MCF 10A (cell line): Measurements from ENCODE around the gene MAP3K2. TPM values are rescaled to one million over a fixed set of nuclear protein-coding genes. Genes with fewer than 3 reads are reported as not detected.

Experiments used
- BruUV-seq: library from RNA; stranded (reverse); fragments of 400-500 nt; replicated peaks from 2 replicates; lab custom pipeline; 2021; lab: Mats Ljungman, UMichigan
- CTCF ChIA-PET: fragments of 300-600 bp; sonication (Branson Sonifier 250); formaldehyde crosslinking; extraction: SDS; loops from one replicate; lab custom pipeline; 2021; ENCODE audit warnings: antibody characterized with exemption, inconsistent platforms; lab: Yijun Ruan, JAX
- POLR2A ChIA-PET: fragments of 300-600, 350-650 bp; sonication (Branson Sonifier 250); formaldehyde crosslinking; extraction: SDS; loops from one replicate; lab custom pipeline; 2020; ENCODE audit warnings: antibody characterized with exemption, inconsistent platforms; lab: Yijun Ruan, JAX
- DNase-seq: peaks from one replicate; pipeline ENCODE4 v3.0.0-alpha.2; 2018; ENCODE audit not compliant: unreplicated experiment
- H3K27ac Mint-ChIP-seq: one replicate; pipeline ENCODE4 v1.8.0; 2022; ENCODE audit warnings: mild to moderate bottlenecking, low read depth, mixed read lengths; ENCODE audit not compliant: unreplicated experiment
- H3K27me3 Mint-ChIP-seq: one replicate; pipeline ENCODE4 v1.8.0; 2022; ENCODE audit warnings: mixed read lengths; ENCODE audit not compliant: insufficient read depth, unreplicated experiment
- H3K36me3 Mint-ChIP-seq: one replicate; pipeline ENCODE4 v1.8.0; 2022; ENCODE audit warnings: mild to moderate bottlenecking, moderate library complexity, mixed read lengths; ENCODE audit not compliant: insufficient read depth, unreplicated experiment
- H3K4me1 Mint-ChIP-seq: one replicate; pipeline ENCODE4 v1.8.0; 2022; ENCODE audit warnings: mixed read lengths; ENCODE audit not compliant: insufficient read depth, unreplicated experiment
- H3K4me3 Mint-ChIP-seq: one replicate; pipeline ENCODE4 v1.8.0; 2022; ENCODE audit warnings: mild to moderate bottlenecking, moderate library complexity, mixed read lengths; ENCODE audit not compliant: unreplicated experiment
- H3K9me3 Mint-ChIP-seq: one replicate; pipeline ENCODE4 v1.8.0; 2022; ENCODE audit warnings: mixed read lengths; ENCODE audit not compliant: unreplicated experiment
- intact Hi-C: fragments of 100-400 bp; cut with micrococcal nuclease; formaldehyde crosslinking; loops from 2 replicates; pipeline ENCODE4 v1.14.1; 2022
- total RNA-seq: library from RNA; stranded (reverse); gene quantifications from 2 replicates; pipeline ENCODE4 v1.2.3, GENCODE V29; 2022
- TF ChIP-seq, protein P1 (sequence below): fragments of 200-600 bp; IDR thresholded peaks from one replicate; pipeline ENCODE4 v1.8.0; 2022; ENCODE audit warnings: antibody characterized with exemption, mild to moderate bottlenecking; ENCODE audit not compliant: unreplicated experiment

Gene MAP3K2
- total RNA-seq, 1 experiment from 2014 or later = 62.9 TPM

DNA sequence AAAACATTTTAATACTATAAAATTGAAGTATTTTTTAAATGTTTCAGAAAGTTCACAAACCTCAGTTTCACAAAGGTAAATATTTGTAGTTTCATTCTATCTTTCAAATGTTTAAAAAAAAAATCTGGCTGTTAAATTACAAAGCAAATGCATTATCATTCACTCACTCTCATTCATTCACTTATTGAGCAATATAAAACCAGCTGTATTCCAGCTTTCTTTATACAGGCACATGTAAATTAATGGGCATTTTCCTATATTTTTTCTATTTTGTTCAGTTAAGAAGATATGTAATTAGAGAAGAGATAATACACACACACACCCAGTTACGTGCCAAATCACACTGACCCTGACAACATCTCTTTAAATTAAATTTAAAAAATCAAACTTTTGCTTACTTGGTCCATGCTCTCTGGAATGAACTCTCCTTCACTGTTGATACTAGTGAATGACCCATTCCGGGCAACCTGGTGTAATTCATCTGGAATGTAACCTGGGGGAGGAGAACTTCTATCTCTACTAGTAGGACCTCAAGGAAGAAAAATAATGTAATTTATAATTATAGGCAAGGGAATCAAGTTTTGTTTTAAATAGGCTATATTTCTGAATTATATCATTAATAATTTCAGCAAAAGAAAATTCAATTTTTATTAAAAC, 61.4 kb downstream of the MAP3K2 start:
- H3K4me1 Mint-ChIP-seq = no peaks in the 10 kb centered on the region
- TF ChIP-seq, protein P1, sequence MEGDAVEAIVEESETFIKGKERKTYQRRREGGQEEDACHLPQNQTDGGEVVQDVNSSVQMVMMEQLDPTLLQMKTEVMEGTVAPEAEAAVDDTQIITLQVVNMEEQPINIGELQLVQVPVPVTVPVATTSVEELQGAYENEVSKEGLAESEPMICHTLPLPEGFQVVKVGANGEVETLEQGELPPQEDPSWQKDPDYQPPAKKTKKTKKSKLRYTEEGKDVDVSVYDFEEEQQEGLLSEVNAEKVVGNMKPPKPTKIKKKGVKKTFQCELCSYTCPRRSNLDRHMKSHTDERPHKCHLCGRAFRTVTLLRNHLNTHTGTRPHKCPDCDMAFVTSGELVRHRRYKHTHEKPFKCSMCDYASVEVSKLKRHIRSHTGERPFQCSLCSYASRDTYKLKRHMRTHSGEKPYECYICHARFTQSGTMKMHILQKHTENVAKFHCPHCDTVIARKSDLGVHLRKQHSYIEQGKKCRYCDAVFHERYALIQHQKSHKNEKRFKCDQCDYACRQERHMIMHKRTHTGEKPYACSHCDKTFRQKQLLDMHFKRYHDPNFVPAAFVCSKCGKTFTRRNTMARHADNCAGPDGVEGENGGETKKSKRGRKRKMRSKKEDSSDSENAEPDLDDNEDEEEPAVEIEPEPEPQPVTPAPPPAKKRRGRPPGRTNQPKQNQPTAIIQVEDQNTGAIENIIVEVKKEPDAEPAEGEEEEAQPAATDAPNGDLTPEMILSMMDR = no peak
- no peaks in the 10 kb centered on the region for H3K9me3 Mint-ChIP-seq
- H3K27me3 Mint-ChIP-seq = no peaks in the 10 kb centered on the region
- intact Hi-C loops = no loop called here
- no peak overlapping the region for H3K27ac Mint-ChIP-seq
- H3K36me3 Mint-ChIP-seq = peaks cover 69% of the 10 kb centered on the region
- CTCF ChIA-PET = interaction anchor here (0.5 to 3.2 kb wide), 3 partner anchors 11 to 161 kb away, joined by 3 to 46 read pairs (median 3); no protein-coding TSS in a partner anchor
- POLR2A ChIA-PET = interaction anchor here (1.2 kb wide), 1 partner anchor 153 kb away, joined by 7 read pairs; no protein-coding TSS in a partner anchor
- DNase-seq = peak; percentile 2
- no peak overlapping the region for H3K4me3 Mint-ChIP-seq
- no TSS peak for BruUV-seq

DNA sequence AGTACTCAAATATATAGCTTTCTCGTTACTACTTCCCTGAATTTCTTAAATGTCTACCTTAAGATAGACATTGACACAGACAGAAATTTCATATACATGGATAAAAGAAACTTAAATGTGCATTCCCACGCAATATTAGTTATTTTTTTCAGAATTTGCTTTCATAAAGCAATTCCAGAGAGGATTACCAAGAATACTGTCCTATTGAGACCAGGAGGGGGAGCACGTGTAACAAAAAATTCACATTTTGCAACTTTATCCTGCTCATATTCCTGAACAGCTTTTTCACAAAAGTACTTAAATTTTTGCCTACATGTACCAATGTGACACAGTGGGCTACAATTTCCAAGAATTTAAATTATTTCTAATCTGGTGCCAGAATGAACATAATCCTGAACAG, 63.1 kb downstream of the MAP3K2 start:
- Mint-ChIP-seq H3K36me3 (peaks cover 81% of the 10 kb centered on the region), H3K4me3 (no peak overlapping the region), H3K27ac (no peak overlapping the region), H3K27me3 (no peaks in the 10 kb centered on the region), H3K4me1 (no peaks in the 10 kb centered on the region), H3K9me3 (peaks cover 8% of the 10 kb centered on the region)
- TF ChIP-seq, protein P1 = peak; percentile 61
- DNase-seq = peak; percentile 54
- intact Hi-C loops = loop anchor here (1.0 to 5.0 kb wide), 4 partner anchors 92 to 325 kb away; no protein-coding TSS in a partner anchor
- ChIA-PET POLR2A (interaction anchor here (0.7 to 1.9 kb wide), 4 partner anchors 30 to 202 kb away, joined by 3 to 13 read pairs (median 4); partner anchors contain the start of genes ERCC3 and IWS1), CTCF (interaction anchor here (0.6 to 3.2 kb wide), 19 partner anchors 10 to 776 kb away, joined by 3 to 46 read pairs (median 4); no protein-coding TSS in a partner anchor)
- BruUV-seq = no TSS peak

DNA sequence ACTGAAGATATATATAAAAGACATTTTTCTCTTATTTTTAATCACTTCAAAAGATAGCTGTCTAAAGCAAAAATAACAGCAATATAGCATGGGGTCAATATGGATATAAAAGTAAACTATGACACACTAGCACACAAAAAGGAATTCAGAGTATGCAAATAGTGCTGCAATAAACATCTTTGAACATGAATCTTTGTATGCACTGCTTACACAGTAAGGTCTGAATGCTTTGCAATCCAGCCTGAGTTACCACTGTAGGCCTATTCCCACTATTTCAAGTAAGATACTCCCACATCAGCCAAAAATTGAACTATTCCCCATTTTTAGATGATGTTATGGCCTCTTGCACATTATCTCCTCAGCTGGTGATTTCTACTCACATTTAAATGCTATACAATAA, 66.5 kb downstream of the MAP3K2 start:
- Mint-ChIP-seq H3K9me3 (peaks cover 8% of the 10 kb centered on the region), H3K27ac (no peak overlapping the region), H3K4me3 (no peak overlapping the region), H3K4me1 (no peaks in the 10 kb centered on the region), H3K27me3 (no peaks in the 10 kb centered on the region), H3K36me3 (peaks cover 77% of the 10 kb centered on the region)
- DNase-seq = no peak
- TF ChIP-seq, protein P1 = no peak
- no TSS peak for BruUV-seq
- intact Hi-C loops = loop anchor here (5.0 kb wide), 1 partner anchor 124 kb away; no protein-coding TSS in a partner anchor
- POLR2A ChIA-PET = no interaction called here
- CTCF ChIA-PET = interaction anchor here (0.9 kb wide), 1 partner anchor 9 kb away, joined by 4 read pairs; no protein-coding TSS in a partner anchor

DNA sequence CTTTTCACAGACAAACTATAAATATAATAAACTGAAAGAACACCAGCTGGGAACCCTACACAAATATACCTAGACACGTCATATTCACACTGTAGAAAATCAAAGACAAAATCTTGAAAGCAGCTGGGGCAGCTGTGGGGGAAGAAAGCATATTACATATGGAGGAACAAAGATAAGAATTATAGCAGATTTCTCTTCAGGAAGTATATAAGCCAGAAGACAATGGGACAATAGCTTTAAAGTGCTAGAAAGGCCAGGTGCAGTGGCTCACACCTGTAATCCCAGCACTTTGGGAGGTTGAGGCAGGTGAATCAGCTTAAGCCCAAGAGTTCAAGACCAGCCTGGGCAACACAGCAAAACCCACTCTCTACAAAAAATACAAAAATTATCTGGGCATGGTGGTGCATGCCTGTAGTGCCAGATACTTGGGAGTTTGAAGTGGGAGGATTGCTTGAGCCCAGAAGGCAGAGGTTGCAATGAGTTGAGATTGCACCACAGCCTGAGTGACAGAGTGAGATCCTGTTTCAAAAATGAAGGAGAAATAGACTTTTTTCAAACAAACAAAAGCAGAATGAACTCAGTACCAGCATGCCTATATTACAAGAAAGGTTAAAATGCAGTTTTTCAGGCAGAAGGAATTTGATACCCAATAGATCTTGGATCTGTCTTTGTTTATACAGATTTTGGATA, 67.0 kb downstream of the MAP3K2 start:
- no TSS peak for BruUV-seq
- TF ChIP-seq, protein P1 = no peak
- ChIA-PET CTCF (interaction anchor here (0.9 to 1.1 kb wide), 2 partner anchors 9 to 95 kb away, joined by 4 read pairs; no protein-coding TSS in a partner anchor), POLR2A (no interaction called here)
- H3K27ac Mint-ChIP-seq = no peak overlapping the region
- no peak overlapping the region for H3K4me3 Mint-ChIP-seq
- no peaks in the 10 kb centered on the region for H3K27me3 Mint-ChIP-seq
- no peaks in the 10 kb centered on the region for H3K4me1 Mint-ChIP-seq
- peaks cover 8% of the 10 kb centered on the region for H3K9me3 Mint-ChIP-seq
- no peak for DNase-seq
- intact Hi-C loops = loop anchor here (5.0 kb wide), 1 partner anchor 123 kb away; no protein-coding TSS in a partner anchor
- peaks cover 77% of the 10 kb centered on the region for H3K36me3 Mint-ChIP-seq
